22Rv1 (cell line): ENCODE measurements around the gene RDH11.

Source experiments
- CTCF ChIP-seq: fragments of 450-650 bp; IDR thresholded peaks from 2 replicates; pipeline ENCODE4 v1.5.1; 2017; ENCODE audit warnings: mild to moderate bottlenecking
- ZFX ChIP-seq: fragments of 450-650 bp; IDR thresholded peaks from 2 replicates; pipeline ENCODE4 v1.6.1; 2017; ENCODE audit warnings: antibody characterized with exemption, borderline replicate concordance

DNA sequence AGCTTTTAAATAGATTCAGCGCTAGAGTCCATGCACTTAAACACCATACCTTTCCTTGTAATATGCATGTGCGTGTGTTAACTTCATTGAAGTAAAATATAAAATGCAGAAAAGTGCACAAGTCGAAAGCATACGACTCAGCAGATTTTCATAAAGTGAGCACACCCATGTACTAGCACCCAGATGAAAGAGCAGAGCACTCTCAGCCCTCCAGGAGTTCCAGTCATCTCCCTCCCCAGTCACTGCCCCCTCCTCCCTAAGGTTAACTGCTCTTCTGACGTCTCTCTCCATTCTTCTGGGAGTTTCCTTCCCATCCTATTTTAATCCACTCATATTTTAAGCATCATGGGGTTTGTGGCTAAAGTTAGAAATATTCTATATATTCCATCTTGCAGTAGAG, 26.3 kb upstream of the RDH11 start:
- TF ChIP-seq CTCF (no peak), ZFX (no peak)
